Breast epithelium (tissue), 3 donors: ENCODE measurements around the gene HMGCR.

Source experiments
- CTCF ChIP-seq, 3 donors: fragments of 450-650 bp; IDR thresholded peaks; one replicate each; pipeline ENCODE4 v1.5.1; 2016 to 2017; ENCODE audit warnings: antibody characterized with exemption in 3 of 3, mild to moderate bottlenecking in 3 of 3, moderate library complexity in 3 of 3
- POLR2A ChIP-seq: fragments of 450-650 bp; IDR thresholded peaks from one replicate; pipeline ENCODE4 v1.6.1; 2016; ENCODE audit warnings: antibody characterized with exemption, mild to moderate bottlenecking, moderate library complexity

GRCh38 chr5:75363111-75363510 is 26.1 kb downstream of the HMGCR start:
- TF ChIP-seq CTCF (IDR thresholded peaks at IDR 0.05) (no peak), POLR2A (no peak)
